ENCODE results near the gene HEATR5A. TPM values are rescaled to one million over a fixed set of nuclear protein-coding genes. Genes with fewer than 3 reads are reported as not detected.
"Not testable (repeated sequence)": the region's sequence is repeated elsewhere in the genome, so short reads cannot be mapped to it uniquely, and the experiment has no call there.

The HEATR5A gene
- total RNA-seq, 1 donor from 2014 or later: 12.4 TPM

- DNase-seq (ENCODE audit: low read depth): no peak
These were observed 21.1 kb upstream of the HEATR5A start for GRCh38 chr14:31441273-31442111.

DNA sequence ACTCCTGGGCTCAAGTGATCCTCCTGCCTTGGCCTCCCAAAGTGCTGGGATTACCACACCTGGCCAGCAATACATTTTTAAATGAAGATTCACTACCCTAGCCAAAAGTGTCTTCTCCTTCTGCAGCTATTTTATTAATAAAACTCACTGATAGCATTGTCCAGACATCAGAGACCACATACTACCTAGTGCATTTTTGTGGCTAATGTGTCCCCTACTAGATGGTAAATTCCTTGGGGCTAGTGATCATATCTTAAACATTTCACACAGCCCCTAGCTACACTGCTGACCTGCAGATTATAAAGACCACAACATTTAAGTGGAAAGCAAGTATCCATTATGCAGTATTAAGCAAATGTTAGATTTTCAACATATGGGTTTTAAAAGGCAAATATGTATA is 19.9 kb upstream of the HEATR5A start:
- Histone ChIP-seq H3K4me3 (ENCODE audit: low read depth, low read length) (no peak overlapping the region), H3K36me3 (ENCODE audit: control insufficient read depth, insufficient read depth, low read length) (no peaks in the 10 kb centered on the region), H3K27me3 (ENCODE audit: control insufficient read depth, insufficient read depth, low read length) (no peaks in the 10 kb centered on the region)
- TF ChIP-seq, protein P1, sequence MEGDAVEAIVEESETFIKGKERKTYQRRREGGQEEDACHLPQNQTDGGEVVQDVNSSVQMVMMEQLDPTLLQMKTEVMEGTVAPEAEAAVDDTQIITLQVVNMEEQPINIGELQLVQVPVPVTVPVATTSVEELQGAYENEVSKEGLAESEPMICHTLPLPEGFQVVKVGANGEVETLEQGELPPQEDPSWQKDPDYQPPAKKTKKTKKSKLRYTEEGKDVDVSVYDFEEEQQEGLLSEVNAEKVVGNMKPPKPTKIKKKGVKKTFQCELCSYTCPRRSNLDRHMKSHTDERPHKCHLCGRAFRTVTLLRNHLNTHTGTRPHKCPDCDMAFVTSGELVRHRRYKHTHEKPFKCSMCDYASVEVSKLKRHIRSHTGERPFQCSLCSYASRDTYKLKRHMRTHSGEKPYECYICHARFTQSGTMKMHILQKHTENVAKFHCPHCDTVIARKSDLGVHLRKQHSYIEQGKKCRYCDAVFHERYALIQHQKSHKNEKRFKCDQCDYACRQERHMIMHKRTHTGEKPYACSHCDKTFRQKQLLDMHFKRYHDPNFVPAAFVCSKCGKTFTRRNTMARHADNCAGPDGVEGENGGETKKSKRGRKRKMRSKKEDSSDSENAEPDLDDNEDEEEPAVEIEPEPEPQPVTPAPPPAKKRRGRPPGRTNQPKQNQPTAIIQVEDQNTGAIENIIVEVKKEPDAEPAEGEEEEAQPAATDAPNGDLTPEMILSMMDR (IDR thresholded peaks at IDR 0.05; ENCODE audit: insufficient read depth, low read length, poor library complexity, severe bottlenecking): no peak
- DNase-seq (ENCODE audit: low read depth): no peak

More at GRCh38 chr14:31441273-31442111, 21.1 kb upstream of the HEATR5A start:
- Histone ChIP-seq H3K27me3 (ENCODE audit: control insufficient read depth, insufficient read depth, low read length) (no peaks in the 10 kb centered on the region), H3K36me3 (ENCODE audit: control insufficient read depth, insufficient read depth, low read length) (no peaks in the 10 kb centered on the region), H3K4me3 (ENCODE audit: low read depth, low read length) (no peak overlapping the region)
- TF ChIP-seq, protein P1 (IDR thresholded peaks at IDR 0.05; ENCODE audit: insufficient read depth, low read length, poor library complexity, severe bottlenecking): no peak

DNA sequence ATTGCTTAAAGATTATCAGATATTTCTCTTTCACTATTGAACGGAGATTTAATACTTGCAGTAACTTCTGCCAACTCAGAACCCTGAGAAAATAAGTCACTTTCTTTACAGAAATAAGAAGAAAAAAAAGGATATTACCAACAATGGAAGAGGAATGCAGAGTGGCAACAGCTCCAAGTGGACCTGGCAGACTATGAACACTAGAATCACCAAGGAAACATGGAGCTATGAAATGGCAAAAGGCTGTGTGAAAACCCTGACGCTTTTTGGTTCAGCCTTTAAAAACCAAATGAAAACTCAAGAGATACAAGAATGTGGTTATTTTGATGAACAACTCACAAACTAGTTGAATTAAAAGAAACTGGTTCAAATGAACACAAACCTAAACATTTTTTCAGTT is 19.2 kb upstream of the HEATR5A start:
- Histone ChIP-seq H3K36me3 (ENCODE audit: control insufficient read depth, insufficient read depth, low read length) (no peaks in the 10 kb centered on the region), H3K4me3 (ENCODE audit: low read depth, low read length) (no peak overlapping the region), H3K27me3 (ENCODE audit: control insufficient read depth, insufficient read depth, low read length) (no peaks in the 10 kb centered on the region)
- DNase-seq (ENCODE audit: low read depth): no peak
- TF ChIP-seq, protein P1 (IDR thresholded peaks at IDR 0.05; ENCODE audit: insufficient read depth, low read length, poor library complexity, severe bottlenecking): no peak

DNA sequence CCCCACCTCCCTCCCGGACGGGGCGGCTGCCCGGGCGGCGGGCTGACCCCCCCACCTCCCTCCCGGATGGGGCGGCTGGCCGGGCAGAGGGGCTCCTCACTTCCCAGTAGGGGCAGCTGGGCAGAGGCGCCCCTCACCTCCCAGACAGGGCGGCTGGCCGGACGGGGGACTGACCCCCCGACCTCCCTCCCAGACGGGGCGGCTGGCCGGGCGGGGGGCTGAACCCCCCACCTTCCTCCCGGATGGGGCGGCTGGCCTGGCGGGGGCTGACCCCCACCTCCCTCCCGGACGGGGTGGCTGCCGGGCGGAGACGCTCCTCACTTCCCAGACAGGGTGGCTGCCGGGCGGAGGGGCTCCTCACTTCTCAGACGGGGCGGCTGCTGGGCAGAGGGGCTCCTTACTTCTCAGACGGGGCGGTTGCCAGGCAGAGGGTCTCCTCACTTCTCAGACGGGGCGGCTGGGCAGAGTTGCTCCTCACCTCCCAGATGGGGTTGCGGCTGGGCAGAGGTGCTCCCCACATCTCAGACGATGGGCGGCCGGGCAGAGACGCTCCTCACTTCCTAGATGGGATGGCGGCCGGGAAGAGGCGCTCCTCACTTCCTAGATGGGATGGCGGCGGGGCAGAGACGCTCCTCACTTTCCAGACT is 16.8 kb upstream of the HEATR5A start:
- H3K36me3 ChIP-seq (ENCODE audit: control insufficient read depth, insufficient read depth, low read length); H3K4me3 ChIP-seq (ENCODE audit: low read depth, low read length); DNase-seq (ENCODE audit: low read depth); H3K27me3 ChIP-seq (ENCODE audit: control insufficient read depth, insufficient read depth, low read length): not testable (repeated sequence)

GRCh38 chr14:31435276-31435675 is 14.9 kb upstream of the HEATR5A start:
- DNase-seq (ENCODE audit: low read depth): no peak
- no peaks in the 10 kb centered on the region for H3K27me3 ChIP-seq (ENCODE audit: control insufficient read depth, insufficient read depth, low read length)
- no peaks in the 10 kb centered on the region for H3K36me3 ChIP-seq (ENCODE audit: control insufficient read depth, insufficient read depth, low read length)
- TF ChIP-seq, protein P1 (IDR thresholded peaks at IDR 0.05; ENCODE audit: insufficient read depth, low read length, poor library complexity, severe bottlenecking): no peak
- H3K4me3 ChIP-seq (ENCODE audit: low read depth, low read length): no peak overlapping the region

DNA sequence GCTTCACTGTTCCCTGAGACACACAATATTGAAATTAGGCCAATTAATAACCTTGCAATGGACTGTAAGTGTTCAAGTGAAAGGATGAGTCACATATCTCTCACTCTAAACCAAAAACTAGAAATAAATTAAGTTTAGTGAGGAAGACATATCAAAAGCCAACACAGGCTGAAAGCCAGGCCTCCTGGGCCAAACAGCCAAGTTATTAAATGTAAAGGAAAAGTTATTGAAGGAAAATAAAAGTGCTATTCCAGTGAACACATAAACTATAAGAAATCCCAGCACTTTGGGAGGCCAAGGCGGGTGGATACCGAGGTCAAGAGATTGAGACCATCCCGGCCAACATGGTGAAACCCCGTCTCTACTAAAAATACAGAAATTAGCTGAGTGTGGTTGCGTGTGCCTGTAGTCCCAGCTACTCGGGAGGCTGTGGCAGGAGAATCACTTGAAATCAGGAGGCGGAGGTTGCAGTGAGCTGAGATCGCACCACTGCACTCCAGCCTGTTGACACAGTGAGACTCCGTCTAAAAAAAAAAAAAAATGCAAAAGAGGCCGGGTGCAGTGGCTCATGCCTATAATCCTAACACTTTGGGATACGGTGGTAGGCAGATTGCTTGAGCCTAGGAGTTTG is 10.4 kb upstream of the HEATR5A start:
- TF ChIP-seq, protein P1 (IDR thresholded peaks at IDR 0.05; ENCODE audit: insufficient read depth, low read length, poor library complexity, severe bottlenecking): no peak
- DNase-seq (ENCODE audit: low read depth): no peak
- no peaks in the 10 kb centered on the region for H3K36me3 ChIP-seq (ENCODE audit: control insufficient read depth, insufficient read depth, low read length)

More for the DNA sequence above, 10.4 kb upstream of the HEATR5A start:
- Histone ChIP-seq H3K27me3 (ENCODE audit: control insufficient read depth, insufficient read depth, low read length) (no peaks in the 10 kb centered on the region), H3K4me3 (ENCODE audit: low read depth, low read length) (no peak overlapping the region)

Measured in kidney epithelial cell (primary cell).